SKM-1 treated with dmso at 0.1 percent for 144 hours (cell line): ENCODE results near the gene SDHAF3.
A peak's percentile ranks its signal among the peaks of the same experiment; 100 is the strongest.
"Not testable (repeated sequence)": the region's sequence is repeated elsewhere in the genome, so short reads cannot be mapped to it uniquely, and the experiment has no call there.

Source experiments
- DNase-seq: peaks from one replicate; lab custom pipeline; 2025; ENCODE audit not compliant: unreplicated experiment; lab: John Stamatoyannopoulos, UW

SDHAF3 gene

GRCh38 chr7:97117372-97118188 lies at the start of gene SDHAF3:
TSS of gene SDHAF3 (plus strand) at chr7:97117698. CDS start at chr7:97117724, 26 bp downstream.
- peak; percentile 97 for DNase-seq

- DNase-seq: not testable (repeated sequence)
Measured at GRCh38 chr7:97072025-97072424, 45.5 kb upstream of the SDHAF3 start.

- DNase-seq: no peak
Measured at GRCh38 chr7:97075928-97076327, 41.6 kb upstream of the SDHAF3 start.

GRCh38 chr7:97078023-97078969 lies 39.2 kb upstream of the SDHAF3 start:
- DNase-seq: no peak

- no peak for DNase-seq
Measured at GRCh38 chr7:97079300-97079699, 38.2 kb upstream of the SDHAF3 start.

- DNase-seq: no peak
Measured at GRCh38 chr7:97081521-97082300, 35.8 kb upstream of the SDHAF3 start.

- DNase-seq: no peak
Measured at GRCh38 chr7:97088364-97088763, 29.1 kb upstream of the SDHAF3 start.

- DNase-seq: no peak
Measured at GRCh38 chr7:97089771-97090170, 27.7 kb upstream of the SDHAF3 start.

GRCh38 chr7:97090761-97091353 lies 26.6 kb upstream of the SDHAF3 start:
- DNase-seq: no peak

GRCh38 chr7:97094284-97094930 lies 23.1 kb upstream of the SDHAF3 start:
- no peak for DNase-seq

- DNase-seq: no peak
Measured at GRCh38 chr7:97096037-97096436, 21.5 kb upstream of the SDHAF3 start.

- no peak for DNase-seq
Measured at GRCh38 chr7:97096661-97097060, 20.8 kb upstream of the SDHAF3 start.

- DNase-seq: peak; percentile 63
Measured at GRCh38 chr7:97104719-97105238, 12.7 kb upstream of the SDHAF3 start.

GRCh38 chr7:97107192-97107800 lies 10.2 kb upstream of the SDHAF3 start:
- no peak for DNase-seq

GRCh38 chr7:97116308-97116707 lies 1.2 kb upstream of the SDHAF3 start:
- peak; percentile 65 for DNase-seq

GRCh38 chr7:97117035-97117371 lies 495 bp upstream of the SDHAF3 start:
- DNase-seq: no peak

- DNase-seq: no peak
Measured at GRCh38 chr7:97118306-97118917, 914 bp downstream of the SDHAF3 start.

GRCh38 chr7:97119747-97120146 lies 2.2 kb downstream of the SDHAF3 start:
- DNase-seq: no peak
